OCI-LY3 (cell line): ENCODE measurements around the gene MRPS18B.

Experiments used
- H2AFZ ChIP-seq: fragments of 200-600, 300-600 bp; shearing (Covaris generic); 2 replicates; pipeline ENCODE4 v1.6.0; 2014; ENCODE audit warnings: antibody characterized with exemption, low read depth, low read length
- H3K27ac ChIP-seq: fragments of 200-600, 300-600 bp; sonication (generic); 2 replicates; pipeline ENCODE4 v1.5.1; 2014; ENCODE audit warnings: mild to moderate bottlenecking, low read length, moderate library complexity, mixed read lengths
- H3K27me3 ChIP-seq: fragments of 200-600, 300-600 bp; sonication (generic); 2 replicates; pipeline ENCODE4 v1.6.1; 2014; ENCODE audit warnings: low read depth, low read length, mixed read lengths
- H3K36me3 ChIP-seq: fragments of 200-600, 300-600 bp; sonication (generic); replicated peaks from 2 replicates; pipeline ENCODE3; 2014; ENCODE audit warnings: low read depth, low read length, mixed read lengths
- H3K4me1 ChIP-seq: fragments of 300-600, 200-600 bp; sonication (generic); 2 replicates; pipeline ENCODE4 v1.6.1; 2014; ENCODE audit warnings: low read length, mixed read lengths
- H3K4me2 ChIP-seq: fragments of 200-600, 300-600 bp; sonication (generic); 2 replicates; pipeline ENCODE4 v1.6.1; 2014; ENCODE audit warnings: low read length, mixed read lengths
- H3K4me3 ChIP-seq: fragments of 300-600, 200-600 bp; sonication (generic); 2 replicates; pipeline ENCODE4 v1.5.1; 2014; ENCODE audit warnings: antibody characterized with exemption, mild to moderate bottlenecking, low read length, moderate library complexity
- H3K79me2 ChIP-seq: fragments of 300-600, 200-600 bp; shearing (Covaris generic); 2 replicates; pipeline ENCODE4 v1.6.1; 2014; ENCODE audit warnings: mild to moderate bottlenecking, low read length, mixed read lengths
- H3K9ac ChIP-seq: fragments of 300-600, 200-600 bp; shearing (Covaris generic); 2 replicates; pipeline ENCODE4 v1.6.0; 2014; ENCODE audit warnings: mild to moderate bottlenecking, low read length, moderate library complexity
- H3K9me3 ChIP-seq: fragments of 200-600, 300-600 bp; shearing (Covaris generic); 2 replicates; pipeline ENCODE4 v1.6.1; 2014; ENCODE audit warnings: low read length, mixed read lengths; ENCODE audit not compliant: insufficient read depth
- H4K20me1 ChIP-seq: fragments of 200-600, 300-600 bp; sonication (generic); 2 replicates; pipeline ENCODE4 v1.6.1; 2016; ENCODE audit warnings: low read length, mixed read lengths; ENCODE audit not compliant: insufficient read depth
- EZH2phosphoT487 ChIP-seq: fragments of 200-600 bp; shearing (Covaris generic); IDR thresholded peaks from 2 replicates; pipeline ENCODE4 v1.6.1; 2018; ENCODE audit warnings: antibody characterized with exemption, mixed run types, low read depth
- TF ChIP-seq, protein P1 (sequence below): fragments of 200-600, 300-600 bp; sonication (generic); IDR thresholded peaks from 2 replicates; pipeline ENCODE4 v1.5.1; 2014; ENCODE audit warnings: antibody characterized with exemption, low read length, low read depth

Gene MRPS18B

DNA sequence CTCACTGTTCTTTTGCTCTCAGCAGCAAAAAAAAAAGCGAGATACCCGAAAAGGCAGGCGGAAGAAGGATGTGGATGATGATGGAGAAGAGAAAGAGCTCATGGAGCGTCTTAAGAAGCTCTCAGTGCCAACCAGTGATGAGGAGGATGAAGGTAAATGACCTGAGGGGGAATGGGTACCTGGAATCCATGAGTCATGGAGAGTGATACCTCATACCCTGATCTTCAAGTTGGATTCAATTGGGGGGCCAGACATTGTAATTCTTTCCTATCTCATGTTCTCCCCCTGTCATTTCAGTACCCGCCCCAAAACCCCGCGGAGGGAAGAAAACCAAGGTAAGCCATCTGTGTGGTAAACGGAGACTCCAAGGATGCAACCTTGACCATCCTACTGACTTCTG, 39.6 kb upstream of the MRPS18B start:
- Histone ChIP-seq H3K9ac (no peak overlapping the region), H3K4me2 (no peak overlapping the region), H3K36me3 (peaks cover 27% of the 10 kb centered on the region), H3K9me3 (no peaks in the 10 kb centered on the region), H3K27ac (no peak overlapping the region), H4K20me1 (peaks cover 16% of the 10 kb centered on the region), H2AFZ (no peak overlapping the region), H3K4me3 (no peak overlapping the region), H3K27me3 (no peaks in the 10 kb centered on the region), H3K4me1 (peaks cover 4% of the 10 kb centered on the region; the same call in 1 of the 2 replicates), H3K79me2 (peaks cover 37% of the 10 kb centered on the region)
- TF ChIP-seq, protein P1, sequence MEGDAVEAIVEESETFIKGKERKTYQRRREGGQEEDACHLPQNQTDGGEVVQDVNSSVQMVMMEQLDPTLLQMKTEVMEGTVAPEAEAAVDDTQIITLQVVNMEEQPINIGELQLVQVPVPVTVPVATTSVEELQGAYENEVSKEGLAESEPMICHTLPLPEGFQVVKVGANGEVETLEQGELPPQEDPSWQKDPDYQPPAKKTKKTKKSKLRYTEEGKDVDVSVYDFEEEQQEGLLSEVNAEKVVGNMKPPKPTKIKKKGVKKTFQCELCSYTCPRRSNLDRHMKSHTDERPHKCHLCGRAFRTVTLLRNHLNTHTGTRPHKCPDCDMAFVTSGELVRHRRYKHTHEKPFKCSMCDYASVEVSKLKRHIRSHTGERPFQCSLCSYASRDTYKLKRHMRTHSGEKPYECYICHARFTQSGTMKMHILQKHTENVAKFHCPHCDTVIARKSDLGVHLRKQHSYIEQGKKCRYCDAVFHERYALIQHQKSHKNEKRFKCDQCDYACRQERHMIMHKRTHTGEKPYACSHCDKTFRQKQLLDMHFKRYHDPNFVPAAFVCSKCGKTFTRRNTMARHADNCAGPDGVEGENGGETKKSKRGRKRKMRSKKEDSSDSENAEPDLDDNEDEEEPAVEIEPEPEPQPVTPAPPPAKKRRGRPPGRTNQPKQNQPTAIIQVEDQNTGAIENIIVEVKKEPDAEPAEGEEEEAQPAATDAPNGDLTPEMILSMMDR, result no peak
- no peak for TF ChIP-seq EZH2phosphoT487

DNA sequence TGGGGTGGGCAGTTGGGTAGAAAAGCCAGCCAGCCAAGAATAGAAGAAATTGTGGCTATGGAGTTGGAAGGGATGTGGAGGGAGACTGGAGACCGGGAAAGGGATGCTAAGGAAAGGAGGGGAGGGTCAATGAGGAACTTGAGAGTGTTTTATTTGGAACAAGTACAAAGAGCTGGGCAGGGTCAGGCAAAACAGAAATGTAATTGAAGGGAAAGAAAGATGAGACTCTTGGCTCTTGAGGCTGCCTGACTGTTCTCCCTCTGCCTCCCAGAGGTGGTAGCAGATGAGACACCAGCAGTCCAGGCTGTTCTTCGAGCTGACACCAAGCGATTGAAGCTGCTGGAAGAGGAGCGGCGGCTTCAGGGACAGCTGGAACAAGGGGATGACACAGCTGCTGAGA, 33.7 kb upstream of the MRPS18B start:
- Histone ChIP-seq H3K9ac (no peak overlapping the region), H4K20me1 (no peaks in the 10 kb centered on the region), H3K27ac (no peak overlapping the region), H3K4me2 (no peak overlapping the region), H3K79me2 (no peaks in the 10 kb centered on the region), H3K4me3 (no peak overlapping the region), H3K27me3 (no peaks in the 10 kb centered on the region), H3K9me3 (no peaks in the 10 kb centered on the region), H3K36me3 (peaks cover 33% of the 10 kb centered on the region), H2AFZ (no peak overlapping the region), H3K4me1 (no peaks in the 10 kb centered on the region)
- TF ChIP-seq, protein P1, result no peak
- TF ChIP-seq EZH2phosphoT487, result no peak

DNA sequence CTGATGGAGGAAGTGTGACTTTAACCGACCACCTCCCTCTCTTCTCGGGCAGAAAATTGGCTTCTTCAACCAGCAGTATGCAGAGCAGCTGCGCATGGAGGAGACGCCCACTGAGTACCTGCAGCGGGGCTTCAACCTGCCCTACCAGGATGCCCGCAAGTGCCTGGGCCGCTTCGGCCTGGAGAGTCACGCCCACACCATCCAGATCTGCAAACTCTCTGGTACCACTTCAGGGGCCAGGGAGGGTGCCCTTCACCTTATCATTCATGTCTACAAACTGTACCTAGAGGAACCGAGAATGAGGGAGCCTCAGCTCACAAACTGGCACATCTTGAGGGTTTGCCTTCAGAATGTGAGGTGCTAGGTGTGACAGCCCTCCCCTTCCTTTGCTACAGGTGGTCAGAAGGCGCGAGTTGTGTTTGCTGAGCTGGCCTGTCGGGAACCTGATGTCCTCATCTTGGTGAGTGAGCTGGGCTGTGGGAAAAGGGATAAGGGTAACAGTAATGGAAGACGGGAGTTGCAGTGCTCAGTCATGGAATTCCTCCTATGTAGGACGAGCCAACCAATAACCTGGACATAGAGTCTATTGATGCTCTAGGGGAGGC, 27.8 kb upstream of the MRPS18B start:
- no peak overlapping the region for H3K4me2 ChIP-seq
- no peak overlapping the region for H3K27ac ChIP-seq
- H3K4me3 ChIP-seq, result no peak overlapping the region
- peaks cover 15% of the 10 kb centered on the region for H3K79me2 ChIP-seq
- peaks cover 32% of the 10 kb centered on the region for H3K36me3 ChIP-seq
- TF ChIP-seq, protein P1, result no peak
- no peak for TF ChIP-seq EZH2phosphoT487
- H2AFZ ChIP-seq, result no peak overlapping the region
- H3K4me1 ChIP-seq, result no peaks in the 10 kb centered on the region
- no peaks in the 10 kb centered on the region for H3K27me3 ChIP-seq
- peaks cover 4% of the 10 kb centered on the region; the same call in 1 of the 2 replicates for H4K20me1 ChIP-seq
- H3K9ac ChIP-seq, result no peak overlapping the region
- no peaks in the 10 kb centered on the region for H3K9me3 ChIP-seq

DNA sequence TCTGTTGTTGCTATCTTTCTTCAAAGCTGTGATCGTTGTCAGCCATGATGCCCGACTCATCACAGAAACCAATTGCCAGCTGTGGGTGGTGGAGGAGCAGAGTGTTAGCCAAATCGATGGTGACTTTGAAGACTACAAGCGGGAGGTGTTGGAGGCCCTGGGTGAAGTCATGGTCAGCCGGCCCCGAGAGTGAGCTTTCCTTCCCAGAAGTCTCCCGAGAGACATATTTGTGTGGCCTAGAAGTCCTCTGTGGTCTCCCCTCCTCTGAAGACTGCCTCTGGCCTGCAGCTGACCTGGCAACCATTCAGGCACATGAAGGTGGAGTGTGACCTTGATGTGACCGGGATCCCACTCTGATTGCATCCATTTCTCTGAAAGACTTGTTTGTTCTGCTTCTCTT, 27.1 kb upstream of the MRPS18B start:
- no peak overlapping the region for H3K27ac ChIP-seq
- H3K36me3 ChIP-seq, result peaks cover 28% of the 10 kb centered on the region

More for the DNA sequence above, 27.1 kb upstream of the MRPS18B start:
- Histone ChIP-seq H3K4me2 (no peak overlapping the region), H3K4me1 (no peaks in the 10 kb centered on the region), H3K9ac (no peak overlapping the region), H3K9me3 (no peaks in the 10 kb centered on the region), H3K4me3 (no peak overlapping the region), H3K79me2 (peaks cover 15% of the 10 kb centered on the region), H4K20me1 (peaks cover 4% of the 10 kb centered on the region; the same call in 1 of the 2 replicates), H2AFZ (no peak overlapping the region), H3K27me3 (no peaks in the 10 kb centered on the region)
- no peak for TF ChIP-seq EZH2phosphoT487
- TF ChIP-seq, protein P1, result no peak
